Ramos (cell line): ENCODE data around the gene HOXC13.

ENCODE experiments used
- in situ Hi-C: fragments of 300-500 bp; cut with MboI; formaldehyde crosslinking; loops from one replicate; pipeline ENCODE4 v1.14.3; 2022; ENCODE audit warnings: low sequenced_read_pairs; ENCODE audit not compliant: unreplicated experiment

The HOXC13 gene

DNA sequence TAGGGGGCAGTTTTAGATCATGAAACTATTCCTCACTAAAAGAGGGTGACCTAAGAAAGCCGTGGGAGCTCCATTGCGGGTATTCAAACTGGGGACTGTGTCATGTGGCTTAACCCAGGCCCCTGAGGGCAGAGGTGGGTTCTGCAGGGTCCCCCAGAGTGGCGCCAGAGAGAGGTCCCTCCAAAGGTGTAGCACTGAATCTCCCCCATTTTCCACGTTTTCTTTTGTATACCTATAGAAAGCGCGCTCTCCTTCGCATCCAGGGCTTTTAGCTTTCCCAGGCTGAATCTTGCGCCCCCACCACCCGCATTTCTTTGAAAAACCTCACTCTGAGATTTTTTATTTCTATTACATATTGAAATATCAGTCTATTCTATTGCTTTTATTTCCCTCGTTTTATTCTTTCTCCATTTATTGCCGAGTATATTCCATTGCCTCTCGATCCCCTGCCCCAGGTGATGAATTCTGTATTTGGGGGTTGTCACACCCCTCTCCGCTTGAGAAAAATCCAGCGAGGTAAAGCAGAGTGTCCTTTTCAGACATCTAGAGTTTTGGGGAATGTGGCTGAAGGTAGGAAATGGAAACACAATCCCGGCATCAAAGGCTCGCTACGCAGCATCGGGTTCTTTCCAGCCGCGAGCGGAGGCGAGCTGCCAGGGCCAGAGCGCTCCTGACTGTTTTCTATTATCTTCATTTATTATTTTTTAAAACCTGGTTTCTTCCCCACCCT lies 870 bp upstream of the HOXC13 start:
- in situ Hi-C loops = no loop called here

DNA sequence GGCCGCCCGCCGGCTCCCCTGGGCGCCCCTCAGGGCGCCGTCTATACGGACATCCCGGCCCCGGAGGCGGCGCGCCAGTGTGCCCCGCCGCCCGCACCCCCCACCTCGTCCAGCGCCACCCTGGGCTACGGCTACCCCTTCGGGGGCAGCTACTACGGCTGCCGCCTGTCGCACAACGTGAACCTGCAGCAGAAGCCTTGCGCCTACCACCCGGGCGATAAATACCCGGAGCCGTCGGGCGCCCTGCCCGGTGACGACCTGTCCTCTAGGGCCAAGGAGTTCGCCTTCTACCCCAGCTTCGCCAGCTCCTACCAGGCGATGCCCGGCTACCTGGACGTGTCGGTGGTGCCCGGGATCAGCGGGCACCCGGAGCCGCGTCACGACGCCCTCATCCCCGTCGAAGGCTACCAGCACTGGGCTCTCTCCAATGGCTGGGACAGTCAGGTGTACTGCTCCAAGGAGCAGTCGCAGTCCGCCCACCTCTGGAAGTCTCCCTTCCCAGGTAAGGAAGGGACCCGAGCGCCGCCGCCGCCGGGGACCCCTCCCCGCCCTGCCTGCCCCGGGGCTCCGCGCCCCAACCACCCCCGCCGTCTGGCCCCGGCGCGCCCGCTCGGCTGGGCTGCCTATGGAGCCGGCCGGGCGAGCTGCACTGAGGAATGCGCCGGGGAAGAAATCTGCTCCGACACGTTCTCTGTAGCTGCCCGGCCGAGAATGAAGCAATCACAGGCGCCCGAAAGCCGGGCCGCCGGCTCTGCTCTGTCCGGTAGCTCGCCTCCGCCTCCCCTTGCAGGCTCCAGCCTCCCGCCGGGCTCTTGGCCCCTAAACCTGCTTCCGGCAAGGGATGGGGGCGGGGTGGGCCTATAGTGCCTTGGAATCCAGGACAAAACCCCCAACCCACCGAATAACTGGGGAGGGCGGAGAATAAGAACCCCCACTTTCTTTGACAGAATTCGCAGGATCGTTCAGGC lies 794 bp downstream of the HOXC13 start:
- in situ Hi-C loops = no loop called here

DNA sequence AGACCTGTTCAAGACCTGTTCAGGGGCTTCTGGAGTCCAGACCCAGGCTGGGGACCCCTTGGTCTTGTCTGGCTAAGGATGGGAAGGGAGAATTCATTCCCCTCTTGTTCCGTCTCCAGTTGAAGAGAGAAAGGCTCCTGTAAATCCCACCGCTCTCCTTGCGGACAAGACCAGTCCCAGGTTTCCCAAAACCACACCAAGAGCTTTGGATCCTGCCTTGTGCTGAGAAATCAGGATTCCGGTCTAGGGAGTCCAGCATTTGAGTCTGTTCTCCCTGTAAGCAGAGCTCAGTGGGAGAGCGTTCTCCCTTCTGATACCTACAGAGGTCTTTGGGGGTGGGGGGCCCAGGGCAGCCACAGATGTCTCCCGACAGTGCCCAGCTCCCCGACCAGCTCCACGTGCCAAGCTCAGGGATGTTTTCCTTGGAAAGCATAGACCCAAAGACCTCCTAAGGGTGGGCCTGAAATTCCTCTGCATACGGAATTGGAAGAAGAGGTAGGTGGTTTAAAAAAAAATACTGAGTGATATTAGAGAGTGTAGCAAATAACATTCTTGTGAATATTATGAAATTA lies 1.9 kb downstream of the HOXC13 start:
- in situ Hi-C loops = no loop called here

DNA sequence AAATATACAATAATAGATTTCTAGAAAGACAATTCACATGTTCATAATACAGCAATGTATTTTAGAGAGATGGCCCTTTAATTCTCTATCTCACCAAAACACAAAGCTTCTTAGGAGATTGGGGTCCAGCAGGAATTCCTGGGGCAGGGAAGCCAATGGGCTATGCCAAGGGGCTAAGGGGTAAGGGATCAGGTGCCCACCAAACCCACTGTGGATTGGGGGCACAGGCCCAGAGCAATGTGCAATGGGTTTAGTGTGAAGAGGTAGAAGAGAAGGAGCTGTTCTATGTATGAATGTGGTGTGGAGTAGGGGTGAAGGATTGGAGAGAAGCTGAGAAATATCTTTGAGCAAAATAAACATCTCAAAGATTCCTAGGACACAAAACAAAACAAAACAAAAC lies 2.6 kb downstream of the HOXC13 start:
- in situ Hi-C loops = no loop called here

DNA sequence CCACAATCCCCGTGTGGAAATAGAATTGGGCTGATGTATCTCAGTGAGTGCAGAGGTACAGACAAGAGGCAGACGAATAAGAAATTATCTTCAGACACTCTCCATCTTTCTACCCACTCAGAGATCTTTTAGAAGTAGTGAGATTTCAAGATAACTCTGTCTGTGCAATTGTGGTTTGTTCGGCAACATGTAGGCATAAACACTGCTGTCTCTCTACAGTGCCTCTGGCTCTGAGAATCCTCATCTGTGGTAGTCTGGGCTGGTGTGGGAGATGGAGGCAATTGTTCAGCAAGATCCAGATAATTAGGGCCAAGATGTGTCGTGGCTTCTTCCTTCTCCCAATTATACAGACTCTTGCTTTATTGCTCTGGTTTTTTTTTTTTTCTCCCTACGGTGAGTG lies 3.1 kb downstream of the HOXC13 start:
- in situ Hi-C loops = no loop called here

DNA sequence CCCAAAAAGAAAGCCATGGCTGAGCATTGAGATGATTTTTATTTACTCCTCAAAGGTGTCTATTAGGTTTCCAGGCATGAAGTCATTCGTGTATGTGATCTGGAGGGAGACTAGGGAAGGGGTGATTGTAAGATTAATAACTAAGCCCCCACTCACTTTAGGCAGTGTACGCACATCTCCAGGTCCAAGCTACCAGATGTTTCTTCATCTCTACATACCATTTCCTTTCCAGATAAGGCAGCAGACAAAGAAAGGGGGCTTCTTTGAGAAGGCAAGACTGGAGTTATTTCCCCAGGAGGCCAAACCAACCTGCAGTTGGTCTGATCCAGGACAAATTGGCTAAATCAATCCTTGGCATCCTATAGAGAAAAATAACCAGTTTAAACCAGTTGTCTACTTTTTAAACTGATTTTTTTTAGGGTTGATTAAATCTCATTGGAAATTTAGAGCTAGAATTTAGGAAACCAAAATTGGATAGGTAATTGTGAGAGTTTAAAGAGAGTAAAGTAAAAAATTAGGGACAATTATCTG lies 3.9 kb downstream of the HOXC13 start:
- in situ Hi-C loops = no loop called here

DNA sequence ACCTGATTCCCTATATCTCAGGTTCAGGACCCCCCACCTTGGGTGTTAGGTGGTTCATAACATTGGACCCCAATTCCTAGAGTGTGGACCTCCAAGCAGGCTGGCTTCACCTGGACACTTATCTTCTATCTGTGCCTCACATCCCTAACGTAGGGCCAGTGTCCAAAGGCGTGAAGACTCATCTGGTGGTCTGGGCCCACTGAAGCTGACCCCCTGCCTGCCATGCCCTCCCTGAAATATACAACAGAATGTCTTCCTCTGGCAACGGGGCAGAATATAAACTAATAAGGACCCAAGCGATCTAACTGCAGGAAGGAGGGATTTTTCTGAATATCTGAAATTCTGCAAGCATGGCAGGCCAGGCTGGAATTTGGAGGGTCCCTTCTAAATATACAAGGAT lies 5.6 kb downstream of the HOXC13 start:
- in situ Hi-C loops = no loop called here

DNA sequence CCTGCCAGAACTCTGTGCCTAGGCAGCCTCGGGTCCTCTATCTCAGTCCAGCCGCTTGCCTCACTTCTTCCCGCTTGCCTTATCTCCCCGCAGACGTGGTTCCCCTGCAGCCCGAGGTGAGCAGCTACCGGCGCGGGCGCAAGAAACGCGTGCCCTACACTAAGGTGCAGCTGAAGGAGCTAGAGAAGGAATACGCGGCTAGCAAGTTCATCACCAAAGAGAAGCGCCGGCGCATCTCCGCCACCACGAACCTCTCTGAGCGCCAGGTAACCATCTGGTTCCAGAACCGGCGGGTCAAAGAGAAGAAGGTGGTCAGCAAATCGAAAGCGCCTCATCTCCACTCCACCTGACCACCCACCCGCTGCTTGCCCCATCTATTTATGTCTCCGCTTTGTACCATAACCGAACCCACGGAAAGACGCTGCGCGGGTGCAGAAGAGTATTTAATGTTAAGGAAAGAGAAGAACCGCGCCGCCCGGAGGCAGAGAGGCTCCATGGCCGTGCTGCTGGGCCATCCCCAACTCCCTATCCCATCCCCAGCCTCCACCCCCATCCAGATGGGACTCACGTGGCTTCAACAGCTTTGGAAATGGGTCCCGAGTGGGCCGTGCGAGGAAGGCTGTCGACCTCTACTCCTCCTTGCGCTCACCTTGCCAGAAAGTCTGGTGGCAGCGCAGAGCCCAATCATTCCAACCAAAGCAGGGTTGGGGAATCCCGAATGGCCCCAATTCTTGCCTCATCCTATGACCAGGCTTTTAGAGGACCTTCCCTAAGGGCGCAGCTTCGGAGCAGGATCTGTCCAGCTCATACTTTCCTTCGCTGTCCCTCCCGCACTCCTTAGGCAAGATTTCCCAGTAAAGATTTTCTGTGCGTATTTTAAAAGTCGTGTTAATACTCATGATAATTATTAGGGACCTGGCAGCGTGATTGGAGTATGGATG lies 6.5 kb downstream of the HOXC13 start:
- in situ Hi-C loops = no loop called here

DNA sequence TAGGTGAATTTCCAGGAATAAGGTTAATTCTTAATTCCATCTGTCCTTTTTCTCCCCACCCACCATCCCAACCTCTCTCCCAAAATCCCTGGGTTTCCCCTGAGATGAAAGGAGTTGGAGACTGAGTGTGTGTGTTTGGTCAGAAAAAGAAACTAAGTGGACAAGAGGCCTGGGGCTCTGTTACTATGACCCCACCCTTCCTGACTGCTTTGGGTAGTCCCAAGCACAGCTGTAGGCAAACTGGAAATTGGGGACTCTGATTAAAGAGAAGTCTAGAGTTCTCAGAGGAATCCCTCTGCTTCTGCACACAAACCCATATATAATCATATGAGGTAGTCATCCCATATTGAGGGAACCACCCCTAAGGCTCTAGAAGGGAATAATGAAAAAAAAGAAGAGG lies 9.1 kb downstream of the HOXC13 start:
- in situ Hi-C loops = no loop called here

DNA sequence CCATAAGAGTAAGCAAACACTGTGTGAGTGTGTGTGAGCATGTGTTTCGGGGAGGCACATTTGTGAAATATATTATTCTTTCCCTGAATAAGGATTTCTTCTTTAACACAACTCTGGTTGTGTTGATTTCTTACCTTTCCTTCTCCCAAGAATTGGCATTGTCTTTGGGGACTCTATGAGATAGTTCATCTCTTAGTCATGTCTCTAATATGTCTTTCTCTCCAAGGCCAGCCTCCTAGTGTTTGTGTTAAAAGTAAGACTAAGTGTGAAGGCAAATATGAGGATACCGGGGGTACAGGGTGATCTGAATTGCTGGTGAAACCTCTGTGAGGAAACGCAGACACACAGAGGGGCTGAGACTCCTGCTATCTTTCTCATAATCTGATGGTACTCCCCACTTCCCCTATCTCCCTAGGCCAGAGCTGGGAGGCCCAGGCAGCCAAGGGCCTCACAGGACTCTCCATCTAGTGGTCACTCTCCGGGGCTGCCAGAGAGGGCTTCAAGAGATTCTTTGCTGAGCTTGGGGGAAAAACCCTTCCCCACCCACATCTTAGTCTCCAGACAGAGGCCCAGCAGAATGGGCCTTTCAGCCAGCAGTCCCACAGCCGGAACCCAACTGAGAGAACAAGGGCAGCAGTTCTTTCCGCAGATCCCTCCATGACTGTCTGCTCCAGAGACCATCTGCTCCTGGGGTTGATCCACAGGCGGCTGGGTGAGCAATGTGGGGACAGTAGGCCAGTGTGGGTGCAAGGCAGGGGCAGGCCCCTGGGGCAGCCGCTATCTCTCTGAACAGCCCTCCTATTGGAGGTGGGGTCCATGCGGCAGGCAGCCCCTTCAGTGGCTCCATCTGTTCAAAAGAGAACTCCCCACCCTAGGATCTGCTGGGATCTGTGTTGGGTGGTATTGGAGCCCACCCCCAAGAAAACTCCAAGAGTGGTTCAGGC lies 10.3 kb downstream of the HOXC13 start:
- in situ Hi-C loops = no loop called here

DNA sequence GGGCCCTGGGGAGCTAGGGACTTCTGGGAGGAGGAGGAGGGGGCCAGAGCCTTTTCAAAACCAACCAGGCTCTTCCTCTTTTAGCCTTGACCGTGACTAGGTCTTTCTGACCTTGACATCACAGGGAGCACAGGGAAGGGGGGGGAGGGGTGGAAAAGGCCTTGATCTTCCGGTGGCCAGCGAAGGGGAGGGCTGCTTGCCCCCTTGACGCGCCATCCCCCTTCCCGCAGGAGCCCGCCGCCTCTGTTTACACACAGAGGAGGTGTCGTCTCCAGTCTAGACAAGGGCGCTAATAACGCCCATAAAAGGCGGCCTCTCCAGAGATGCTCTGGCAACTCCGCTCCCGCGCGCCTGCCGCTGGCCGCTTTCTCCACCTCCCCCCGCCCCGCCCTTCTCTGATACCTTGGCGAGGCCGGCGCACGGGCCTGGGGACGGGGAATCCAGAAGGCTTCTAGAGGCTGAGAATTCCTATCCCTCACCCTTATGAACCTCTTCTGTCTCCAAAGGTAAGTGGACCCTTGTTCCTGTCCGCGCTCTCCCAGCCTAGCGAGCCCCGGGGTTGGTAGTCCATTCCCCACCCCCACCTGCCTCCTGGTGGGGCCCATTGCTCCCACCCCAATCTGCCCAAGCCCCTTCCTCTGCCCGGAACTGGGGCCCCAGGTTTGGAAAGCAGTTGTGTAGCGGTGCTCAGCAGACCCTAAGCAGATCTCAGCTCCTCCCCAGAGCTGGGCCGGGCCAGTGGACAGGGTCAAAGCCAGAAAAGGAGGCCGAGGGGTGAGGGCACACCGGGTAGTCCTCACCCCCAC lies 11.2 kb downstream of the HOXC13 start:
- in situ Hi-C loops = no loop called here

DNA sequence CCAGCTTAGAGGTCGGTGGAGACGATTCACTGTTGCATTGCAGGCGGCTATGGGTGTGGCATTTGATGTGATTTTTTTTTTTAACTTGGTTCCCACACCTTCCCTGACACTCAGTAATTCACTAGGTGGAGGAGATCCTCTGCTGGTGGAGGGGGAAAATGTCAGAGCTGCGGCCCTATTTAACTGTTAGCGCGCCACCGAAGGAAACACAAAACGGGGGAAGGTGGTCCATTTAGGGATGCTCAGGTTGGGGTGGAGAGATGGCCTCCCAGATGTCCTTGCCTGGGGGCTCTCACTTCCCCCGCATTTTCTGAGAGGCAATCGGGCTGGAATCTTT lies 11.8 kb downstream of the HOXC13 start:
- in situ Hi-C loops = no loop called here

DNA sequence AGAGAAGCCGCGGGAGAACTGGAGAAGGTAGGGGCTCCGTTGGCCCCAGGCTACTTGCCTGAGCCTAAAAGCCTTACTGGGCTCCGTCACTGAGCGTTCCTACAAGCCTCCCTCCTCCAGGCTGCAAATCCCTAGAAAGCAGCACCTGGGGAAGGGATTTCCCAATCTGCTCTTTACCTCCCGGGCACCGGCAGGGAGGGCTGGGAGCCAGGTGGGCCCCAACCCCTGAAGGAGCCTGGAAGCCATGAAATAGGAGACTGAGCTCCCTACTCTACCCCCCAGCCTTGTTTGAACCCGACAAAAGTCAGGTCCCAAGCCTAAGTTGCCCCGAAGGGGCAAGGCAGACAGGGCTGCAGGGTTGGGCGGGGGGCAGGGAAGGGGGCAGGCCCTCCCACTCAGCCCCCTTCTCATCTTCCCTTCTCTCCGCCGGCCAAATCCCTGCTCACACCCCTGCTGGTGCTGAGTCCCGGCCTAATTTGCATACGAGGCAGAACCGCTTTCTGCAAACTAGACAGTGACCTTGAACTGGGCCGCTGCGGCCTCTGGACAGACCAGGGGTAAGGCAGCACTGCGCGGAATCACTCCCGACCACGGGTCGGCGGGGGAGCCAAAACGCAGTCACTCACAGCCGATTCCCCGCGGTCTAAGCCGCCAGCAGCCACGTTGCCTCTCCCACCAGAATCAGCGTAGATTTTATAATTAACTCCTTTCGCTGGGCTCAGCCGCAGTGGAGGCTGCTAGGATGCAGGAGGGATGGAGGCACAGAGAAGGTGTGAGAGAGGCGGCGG lies 12.4 kb downstream of the HOXC13 start:
- in situ Hi-C loops = no loop called here

DNA sequence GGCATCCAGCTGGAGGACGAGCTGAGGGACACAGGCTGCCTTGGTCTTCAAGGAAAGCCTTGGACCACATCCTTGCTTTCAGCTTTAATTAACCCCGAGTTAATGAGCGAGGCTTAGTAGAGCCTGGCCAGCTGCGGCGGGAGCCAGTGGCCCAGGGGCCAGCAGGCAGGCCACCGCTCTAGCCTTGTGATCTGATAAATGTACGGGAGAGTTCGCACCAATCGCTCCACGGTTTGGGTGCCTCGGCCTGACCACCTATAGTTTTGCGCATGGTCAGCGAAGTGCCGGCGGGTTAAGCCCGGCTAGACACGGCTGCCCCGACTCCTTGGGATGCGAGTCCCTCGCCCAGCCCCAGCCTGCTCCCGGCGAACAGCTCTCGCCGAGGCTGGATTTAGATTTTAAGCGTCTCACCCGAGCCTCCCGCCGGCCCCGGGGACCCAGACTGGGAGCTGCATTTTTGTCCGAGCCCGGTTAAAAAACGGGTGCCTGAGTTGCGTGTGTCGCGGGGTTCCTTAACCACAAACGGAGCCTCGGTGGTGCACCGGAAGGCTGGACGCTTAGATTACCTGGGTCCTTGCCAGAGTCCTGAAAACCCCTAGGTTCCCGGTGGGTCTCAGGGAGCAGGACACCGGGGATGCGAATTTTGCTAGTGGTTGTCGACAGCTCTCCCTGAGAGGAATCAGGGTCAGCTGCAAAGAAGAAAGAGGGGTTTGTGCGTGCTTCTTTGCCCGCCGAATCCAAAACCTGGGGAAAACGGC lies 13.1 kb downstream of the HOXC13 start:
- in situ Hi-C loops = no loop called here

DNA sequence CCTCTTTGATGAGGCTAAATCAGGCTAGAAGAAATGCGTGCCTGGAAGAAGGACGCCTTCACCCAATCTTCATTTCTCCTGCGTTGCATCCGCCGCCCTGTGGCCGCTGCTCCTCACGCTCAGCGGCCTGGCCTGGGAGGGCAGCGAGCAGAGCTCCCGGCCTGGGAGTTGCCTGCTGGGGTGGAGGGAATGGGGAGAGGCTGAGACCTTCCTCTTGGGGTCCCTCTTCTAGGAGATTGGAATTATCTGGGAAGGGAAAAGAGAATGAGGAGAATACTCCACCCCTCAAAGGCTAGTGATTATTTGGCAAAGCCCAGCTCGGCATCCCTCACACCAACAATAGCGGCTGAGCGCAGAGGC lies 13.7 kb downstream of the HOXC13 start:
- in situ Hi-C loops = no loop called here

DNA sequence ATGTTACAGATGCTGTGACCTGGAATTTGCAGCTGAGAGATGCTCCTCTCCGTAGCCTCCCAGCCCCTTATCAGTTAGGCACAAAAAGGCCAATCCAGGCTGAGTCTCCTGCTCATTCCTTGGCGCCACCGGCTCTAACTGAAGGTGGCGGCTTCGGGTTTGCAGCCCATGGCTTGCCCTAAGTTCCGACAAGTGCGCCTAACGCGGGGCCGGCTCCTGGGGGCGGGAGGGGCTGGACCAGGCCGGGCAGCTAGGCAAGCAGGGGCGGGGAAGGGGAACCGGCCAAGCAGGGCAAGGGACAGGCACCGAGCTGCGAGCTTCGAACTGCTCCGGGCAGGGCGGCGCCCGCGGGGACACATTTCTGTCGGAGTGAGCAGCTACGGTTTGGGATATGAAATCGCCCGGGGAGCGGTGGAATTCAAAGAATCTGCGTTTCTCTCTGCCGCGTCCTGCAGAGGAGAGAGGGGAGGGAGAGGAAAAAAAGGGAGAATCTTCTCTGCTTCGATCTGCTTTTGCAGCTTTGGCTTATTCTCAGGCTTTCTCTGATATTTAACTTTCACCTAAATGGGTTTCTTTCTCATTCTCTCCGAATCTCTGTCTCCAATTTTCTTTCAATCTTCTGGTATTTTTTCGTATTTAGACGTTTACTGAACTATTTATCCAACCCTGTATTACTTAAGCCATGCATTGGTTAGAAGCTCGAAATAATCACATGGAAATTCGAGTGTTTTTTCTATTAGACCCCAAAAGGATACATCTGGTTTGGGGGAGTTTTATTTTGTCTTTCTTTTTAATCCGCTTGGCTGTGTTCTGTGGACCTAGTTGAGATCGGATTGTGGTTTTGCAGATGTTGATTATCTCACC lies 14.5 kb downstream of the HOXC13 start:
- in situ Hi-C loops = no loop called here
